ENCODE results near the gene AMBN.
A peak's percentile ranks its signal among the peaks of the same experiment; 100 is the strongest.
"Not testable (repeated sequence)": the region's sequence is repeated elsewhere in the genome, so short reads cannot be mapped to it uniquely, and the experiment has no call there.

The AMBN gene

DNA sequence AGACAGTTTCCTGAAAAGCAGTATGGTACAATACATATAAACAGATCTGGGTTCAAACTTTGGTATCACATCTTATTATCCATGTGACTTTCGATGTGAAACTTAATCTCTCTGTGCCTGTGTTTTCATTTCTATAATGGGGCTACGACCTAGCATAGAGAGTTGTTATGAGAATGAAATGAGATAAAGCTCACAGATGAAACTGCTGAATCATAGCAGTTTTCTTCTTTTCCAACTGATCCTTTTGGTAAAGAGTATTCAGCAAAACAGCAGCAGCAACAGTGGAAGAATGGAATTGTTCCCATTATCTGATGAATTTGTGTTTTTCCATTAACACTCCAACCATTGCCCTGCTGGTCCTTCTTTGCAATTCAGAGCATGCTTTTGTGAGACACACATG lies 16.3 kb downstream of the AMBN start:
- DNase-seq (ENCODE audit: low spot score): no peak

DNA sequence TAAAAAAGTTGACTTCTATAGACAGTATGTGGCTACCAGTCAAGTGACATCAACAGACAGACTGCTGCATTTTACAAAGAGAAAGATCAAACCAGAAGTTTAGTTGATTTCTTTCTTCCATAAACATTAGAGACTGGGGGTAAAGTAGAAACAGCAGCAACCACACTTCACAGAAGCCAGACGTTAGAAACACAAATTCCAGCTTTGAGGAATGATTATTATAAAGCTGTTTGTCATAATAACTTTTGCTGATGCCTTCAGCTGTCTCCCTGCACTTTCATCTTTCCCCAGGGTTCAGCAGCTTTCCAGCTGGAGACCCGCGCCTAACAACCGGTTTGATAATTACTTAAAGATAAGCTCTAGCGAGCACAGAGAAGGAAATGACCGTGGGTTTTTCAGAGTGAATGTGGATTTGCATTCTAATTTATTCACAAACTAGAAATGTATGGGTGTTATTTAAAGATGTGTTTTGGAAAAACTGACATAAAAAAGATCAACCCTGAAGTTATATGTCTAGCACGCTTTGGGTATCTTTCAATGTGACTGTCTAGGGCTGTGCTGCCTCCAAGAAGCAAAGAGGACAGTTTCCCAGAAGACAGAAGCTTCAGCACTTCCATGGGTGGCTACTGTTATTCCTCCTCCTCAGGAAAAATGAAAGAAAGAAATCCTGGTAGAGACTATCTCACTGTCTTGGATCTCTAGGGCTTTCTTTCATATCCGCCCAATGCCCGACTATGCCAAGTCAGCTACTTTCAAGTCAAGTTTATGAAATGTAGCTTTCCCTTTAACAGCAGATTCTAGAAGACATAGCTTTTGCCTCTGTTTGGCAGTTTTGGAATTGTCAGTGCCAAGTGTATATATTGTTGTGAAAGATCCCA lies 21.5 kb downstream of the AMBN start:
- no peak for DNase-seq (ENCODE audit: low spot score)

DNA sequence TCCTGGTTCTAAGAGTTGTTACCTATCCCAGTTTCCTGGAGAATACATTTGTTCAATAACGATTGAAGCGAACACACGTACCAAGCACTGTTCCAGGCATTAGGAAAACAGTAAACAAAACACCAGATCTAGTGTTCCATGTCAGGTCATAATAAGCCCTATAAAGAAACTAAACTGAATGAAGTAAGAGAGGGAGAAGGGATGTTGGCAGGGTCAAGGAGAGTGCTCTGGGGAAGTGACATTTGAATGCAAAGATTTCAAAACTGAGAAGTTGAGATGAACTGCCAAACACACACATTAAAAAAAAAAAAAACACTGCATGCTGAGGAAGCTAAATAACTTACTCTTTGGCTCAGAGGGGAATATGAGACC lies 22.1 kb downstream of the AMBN start:
- no peak for DNase-seq (ENCODE audit: low spot score)

DNA sequence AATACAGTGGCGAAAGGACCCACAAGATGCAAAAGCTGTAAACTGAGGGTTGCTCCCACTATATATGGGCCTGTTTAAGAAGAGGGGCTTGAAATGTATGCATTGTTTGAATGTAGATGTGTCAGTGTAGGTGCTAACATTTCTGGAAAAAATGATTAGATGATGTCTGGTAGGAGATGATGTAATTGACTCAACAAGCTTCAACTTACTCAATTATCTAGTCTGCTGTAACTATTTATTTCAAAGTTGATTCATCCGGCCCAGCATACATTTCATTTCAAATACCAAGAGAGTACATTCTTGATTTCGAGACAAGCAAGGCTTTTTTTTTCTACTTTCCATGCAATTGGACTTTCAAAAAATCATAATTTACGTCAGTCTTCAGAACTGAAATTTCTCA lies 27.2 kb downstream of the AMBN start:
- no peak for DNase-seq (ENCODE audit: low spot score)

DNA sequence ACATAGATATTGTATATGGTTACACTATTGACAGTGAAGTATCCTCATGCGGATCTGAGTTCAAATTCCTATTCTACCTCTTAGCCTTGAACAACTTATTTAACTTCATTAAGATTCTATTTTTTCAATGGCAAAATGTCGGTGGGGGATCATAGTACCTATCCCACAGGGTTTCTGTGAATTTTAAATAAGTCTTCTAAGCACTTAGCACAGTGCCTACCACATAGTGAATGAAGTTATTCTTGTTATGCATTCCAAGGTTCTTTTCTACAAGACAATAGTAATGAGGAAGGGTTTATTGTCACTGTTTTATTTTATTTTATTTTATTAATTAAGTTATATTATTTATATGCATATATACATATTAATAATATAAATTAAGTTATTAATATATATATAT lies 27.7 kb downstream of the AMBN start:
- no peak for DNase-seq (ENCODE audit: low spot score)

DNA sequence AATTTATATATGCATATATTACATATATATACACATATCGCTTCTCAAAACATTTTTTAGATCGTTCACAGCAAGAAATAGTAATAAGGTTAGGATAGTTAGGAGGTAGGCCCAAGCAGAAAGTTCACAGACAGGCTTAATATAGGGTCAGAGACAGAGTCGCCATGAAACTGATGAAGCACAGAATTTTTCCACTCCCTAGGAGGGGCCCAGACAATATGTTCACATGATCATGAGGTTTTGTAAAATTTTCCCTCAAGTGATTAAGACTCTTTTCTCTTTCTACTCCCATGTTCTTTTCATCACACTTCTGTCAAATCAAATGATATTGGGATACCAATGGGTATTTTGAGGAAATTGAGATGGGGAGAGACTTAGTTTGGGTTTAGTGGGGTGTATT lies 31.3 kb downstream of the AMBN start:
- no peak for DNase-seq (ENCODE audit: low spot score)

DNA sequence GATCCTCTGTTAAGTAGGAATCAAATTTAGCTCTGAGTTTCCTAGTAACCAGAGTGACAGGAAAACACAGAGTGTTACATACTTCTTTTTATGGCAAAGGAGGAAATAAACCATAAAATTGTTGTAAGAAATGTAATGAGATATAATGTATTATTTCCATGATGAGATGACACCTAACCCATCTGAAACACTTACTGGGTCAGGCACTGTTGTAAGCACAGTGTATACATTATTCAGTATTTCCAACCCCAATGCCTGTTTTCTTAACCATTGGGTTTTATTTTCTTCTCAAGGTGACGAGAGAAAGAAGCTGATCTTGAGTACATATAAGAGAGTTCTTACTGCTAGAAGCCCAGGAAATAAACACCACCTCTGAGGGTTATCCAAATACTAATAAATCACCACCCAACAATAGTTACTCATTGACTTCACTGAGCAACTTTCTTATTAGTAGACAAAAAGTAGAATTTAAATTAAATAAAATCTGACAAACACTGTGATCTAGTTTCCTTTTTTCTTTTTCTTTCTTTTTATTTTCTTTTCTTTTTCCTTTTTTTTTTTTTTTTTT lies 32.3 kb downstream of the AMBN start:
- DNase-seq (ENCODE audit: low spot score): no peak

DNA sequence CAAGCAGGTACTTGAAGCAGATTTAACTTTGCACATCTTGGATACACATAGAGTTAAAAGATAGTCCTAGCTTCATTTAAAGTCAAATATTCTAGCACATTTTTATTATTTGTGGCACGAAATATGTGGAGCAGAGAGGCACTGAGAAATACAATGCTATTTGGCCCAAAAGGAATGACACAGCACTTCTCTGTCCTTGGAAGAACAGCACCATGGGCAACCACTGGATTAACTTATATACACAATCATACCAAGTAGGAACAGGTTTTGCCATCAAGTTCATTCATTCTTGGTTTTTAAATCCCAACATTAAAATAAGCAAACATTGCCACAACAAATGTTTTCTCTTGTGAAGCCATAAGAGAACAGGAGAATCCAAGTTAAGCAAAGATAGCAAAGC lies 35.6 kb downstream of the AMBN start:
- no peak for DNase-seq (ENCODE audit: low spot score)

DNA sequence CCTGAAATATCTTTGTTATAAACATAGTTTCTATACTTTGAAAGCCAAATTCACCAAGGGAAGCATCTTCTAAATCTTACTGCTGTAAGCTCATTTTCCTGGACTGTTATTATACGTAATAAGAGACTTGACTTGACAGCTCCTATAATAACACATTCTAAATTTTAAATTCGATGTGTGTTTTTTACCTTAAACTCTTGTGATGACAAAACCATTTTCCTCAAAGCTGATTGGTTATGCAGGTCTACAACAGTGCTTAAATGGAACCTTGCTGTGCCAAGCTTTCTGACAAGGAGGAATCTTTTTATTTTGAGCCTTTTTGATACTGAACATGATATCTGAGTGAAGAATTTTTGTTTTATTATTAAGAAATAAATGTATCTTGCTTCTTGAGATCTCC lies 36.4 kb downstream of the AMBN start, which contains the start of gene ENAM:
Gene ENAM, plus strand, starts transcription at position 301 of the 400 bp plus-strand sequence. CDS start 757 bp downstream, outside the sequence.
- no peak for DNase-seq (ENCODE audit: low spot score)

DNA sequence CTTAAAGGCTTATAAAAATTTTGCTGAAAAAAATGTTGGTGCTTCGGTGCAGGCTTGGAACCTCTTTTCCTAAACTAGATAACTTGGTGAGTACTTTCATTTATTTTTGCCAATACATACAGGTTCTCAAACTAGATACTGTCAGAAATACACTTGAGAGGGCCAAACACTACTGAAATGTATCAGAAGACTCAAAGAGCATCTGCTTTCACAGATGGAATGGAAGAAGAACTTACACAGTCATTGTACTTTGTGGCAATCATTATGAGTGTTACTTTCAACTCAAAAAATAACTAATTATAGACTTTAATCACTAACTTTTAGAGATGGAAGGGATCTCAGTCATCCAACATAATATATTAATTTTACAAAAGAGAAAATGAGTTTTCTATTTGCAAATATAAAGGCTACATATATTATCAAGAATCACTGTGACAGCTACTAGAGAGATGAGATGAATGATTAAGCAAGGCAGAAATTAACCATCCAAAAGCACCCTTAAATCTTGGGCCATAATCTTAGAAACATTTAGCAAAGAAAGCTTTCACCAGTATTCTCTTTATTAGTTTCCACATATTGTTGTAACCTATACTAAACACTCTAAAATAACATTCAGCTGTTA lies 37.5 kb downstream of the AMBN start:
- no peak for DNase-seq (ENCODE audit: low spot score)

DNA sequence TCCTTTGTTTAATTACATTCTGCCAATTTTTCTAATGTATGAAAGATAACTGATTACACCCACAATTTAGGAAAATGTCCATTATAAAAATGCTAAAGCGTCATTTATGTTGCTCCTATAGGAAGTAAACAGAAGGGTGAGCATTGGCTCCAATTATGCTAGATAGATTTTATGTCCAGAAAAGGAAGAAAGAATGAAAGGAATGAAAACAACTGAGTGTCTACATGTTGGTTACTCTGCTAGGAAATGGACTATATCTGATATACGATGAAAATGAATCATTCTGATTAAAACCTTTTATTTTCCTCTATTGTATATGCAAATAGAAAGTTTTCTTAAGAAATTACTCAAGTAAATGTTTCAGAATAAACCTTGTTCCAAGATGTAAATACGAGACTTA lies 38.1 kb downstream of the AMBN start:
- no peak for DNase-seq (ENCODE audit: low spot score)

DNA sequence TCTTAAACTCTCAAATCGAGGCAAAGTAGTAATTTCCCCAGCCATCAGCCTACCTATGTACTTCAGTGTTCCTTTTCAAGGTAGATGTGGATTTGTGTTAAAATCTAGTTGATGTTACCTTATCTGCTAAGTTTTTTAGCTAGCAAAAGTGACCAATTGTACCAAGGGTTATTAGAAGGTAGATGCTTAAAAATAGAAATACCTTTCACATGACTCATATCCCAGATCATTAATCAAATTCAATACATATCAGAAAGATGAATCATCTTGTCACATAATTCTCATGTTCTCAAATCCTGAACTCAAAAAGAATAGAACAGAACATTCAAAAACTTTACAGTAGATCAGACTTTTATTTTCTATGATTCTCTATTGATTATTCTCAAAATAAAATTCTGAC lies 40.0 kb downstream of the AMBN start:
- no peak for DNase-seq (ENCODE audit: low spot score)

DNA sequence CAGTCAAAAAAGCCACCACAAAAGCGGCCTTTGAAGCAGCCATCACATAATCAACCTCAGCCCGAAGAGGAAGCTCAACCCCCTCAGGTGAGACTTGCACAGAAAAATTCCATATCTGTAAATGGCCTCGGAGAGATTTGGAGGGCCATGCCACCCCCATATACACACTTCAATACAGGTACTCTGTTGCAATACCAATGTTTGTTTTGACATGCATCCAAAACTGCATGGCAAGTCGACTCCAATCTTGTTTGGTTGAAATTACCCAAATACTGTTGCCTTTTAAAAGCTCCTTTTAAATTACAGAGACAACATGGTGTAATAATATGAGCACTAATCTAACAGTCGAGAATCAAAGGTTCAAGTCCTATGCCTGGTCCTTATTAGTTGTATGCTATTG lies 42.4 kb downstream of the AMBN start:
- no peak for DNase-seq (ENCODE audit: low spot score)

DNA sequence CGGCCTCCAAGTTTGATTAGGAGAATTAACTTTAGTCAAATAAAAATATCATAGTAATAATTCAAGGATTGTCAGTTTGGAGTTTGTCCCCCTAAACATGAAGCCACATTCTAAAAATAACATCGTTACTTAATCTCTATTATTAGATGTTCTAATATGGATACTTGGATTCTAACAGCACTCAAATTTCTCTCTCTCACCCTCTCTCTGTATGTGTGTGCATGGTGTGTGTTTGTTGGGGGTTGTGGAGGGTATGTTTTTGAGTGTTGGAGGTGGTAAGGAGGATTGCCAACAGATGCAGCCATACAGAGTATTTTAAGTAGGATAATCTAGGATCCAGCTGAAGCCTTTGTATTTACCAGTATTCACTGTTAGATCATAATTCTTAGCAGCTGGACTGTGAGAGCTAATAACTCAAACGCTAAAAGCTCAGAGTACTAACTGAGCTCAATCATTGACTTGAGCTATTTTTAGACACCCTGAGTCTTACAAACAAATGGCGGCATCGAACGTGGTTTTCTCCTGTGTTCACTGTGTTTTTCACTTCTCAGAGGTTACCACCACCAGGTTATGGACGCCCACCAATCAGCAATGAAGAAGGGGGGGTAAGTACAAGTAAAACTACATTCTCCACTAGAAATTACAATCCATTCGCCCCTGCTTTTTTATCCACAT lies 45.3 kb downstream of the AMBN start:
- DNase-seq (ENCODE audit: low spot score): no peak

DNA sequence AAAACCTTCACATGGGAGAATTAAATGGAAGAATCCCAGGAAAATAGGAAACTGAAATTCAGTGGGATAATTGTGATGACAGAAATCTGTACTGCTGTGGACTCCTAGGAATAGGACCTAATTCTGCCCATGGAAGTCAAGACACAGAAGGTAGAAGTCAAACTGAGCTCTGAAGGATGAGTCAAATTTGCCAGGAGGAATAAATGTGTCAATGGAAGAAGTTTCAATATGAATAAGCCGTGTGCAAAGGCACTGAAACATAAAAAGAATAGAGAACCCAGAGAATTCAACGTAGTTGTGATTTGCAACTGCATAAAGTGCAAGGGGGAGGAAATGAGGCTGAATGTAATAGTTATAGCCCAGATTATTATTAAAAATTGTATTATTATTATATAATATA lies 48.1 kb downstream of the AMBN start:
- DNase-seq (ENCODE audit: low spot score): no peak

DNA sequence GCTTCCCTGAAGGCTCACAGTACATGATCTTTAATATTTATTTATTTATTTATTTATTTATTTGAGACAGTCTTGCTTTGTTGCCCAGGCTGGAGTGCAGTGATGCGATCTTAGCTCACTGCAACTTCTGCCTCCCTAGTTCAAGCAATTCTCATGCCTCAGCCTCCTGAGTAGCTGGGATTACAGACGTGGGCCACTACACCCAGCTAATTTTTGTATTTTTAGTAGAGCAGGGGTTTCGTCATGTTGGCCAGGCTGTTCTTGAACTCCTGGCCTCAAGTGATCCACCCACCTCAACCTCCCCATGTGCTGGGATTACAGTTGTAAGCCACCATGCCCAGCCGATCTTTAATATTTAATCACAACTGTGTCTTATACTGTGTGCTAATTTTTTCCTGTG lies 58.7 kb downstream of the AMBN start:
- not testable (repeated sequence) for DNase-seq (ENCODE audit: low spot score)

DNA sequence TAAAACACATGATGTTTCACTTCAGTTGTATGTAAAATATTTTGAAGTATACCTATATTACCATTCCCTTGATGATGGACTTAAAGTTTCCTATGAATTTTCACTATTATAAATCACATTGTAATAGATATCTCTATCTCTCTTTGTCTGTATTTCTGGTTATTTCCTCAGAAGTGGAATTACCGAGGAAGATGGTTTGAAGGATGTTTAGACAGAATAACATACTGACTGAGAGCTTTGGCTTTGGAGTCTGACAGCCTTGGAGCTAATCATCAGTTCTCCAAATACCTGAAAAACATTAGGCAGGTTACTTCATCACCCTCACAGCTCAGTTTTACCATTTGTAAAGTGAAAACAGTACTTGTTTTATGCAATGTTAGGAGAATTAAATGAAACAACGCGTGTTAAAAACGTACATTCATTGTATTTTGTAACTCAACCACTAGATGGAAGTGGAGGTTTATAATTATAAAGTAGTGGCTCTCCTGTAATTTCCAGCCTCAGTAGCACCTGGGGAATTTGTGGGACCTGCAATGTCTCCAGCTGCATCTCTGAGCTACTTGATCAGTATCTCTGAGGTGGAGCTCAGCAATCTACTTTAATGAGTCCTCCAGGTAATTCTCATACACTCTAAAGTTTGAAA lies 59.9 kb downstream of the AMBN start:
- peak; percentile 44 for DNase-seq (ENCODE audit: low spot score)

DNA sequence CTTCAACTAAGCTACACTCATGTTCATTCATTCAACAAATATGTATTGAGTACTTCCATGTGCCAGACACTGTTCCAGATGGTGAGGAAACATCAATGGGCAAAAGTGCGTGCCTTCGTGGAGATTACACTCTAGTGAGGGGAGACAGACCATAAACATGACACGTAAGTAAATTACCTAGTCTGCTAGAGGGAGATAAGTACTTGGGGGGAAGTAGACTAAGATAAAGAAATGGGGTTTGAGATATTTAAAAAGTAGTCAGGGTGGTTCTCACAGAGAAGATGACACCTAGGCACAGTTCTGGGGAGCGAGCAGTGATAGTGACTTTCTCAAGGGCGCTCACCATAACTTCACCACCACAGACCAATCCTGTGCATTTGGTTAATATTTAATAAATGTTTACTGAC lies 62.6 kb downstream of the AMBN start:
- no peak for DNase-seq (ENCODE audit: low spot score)
